ENCODE results near the gene TAS2R40. TPM values are rescaled to one million over a fixed set of nuclear protein-coding genes. Genes with fewer than 3 reads are reported as not detected.
A peak's percentile ranks its signal among the peaks of the same experiment; 100 is the strongest.

The TAS2R40 gene
- total RNA-seq, 2 donors from 2014 or later, result not detected

- Mint-ChIP-seq H3K27ac (no peak overlapping the region), H3K9me3 (no peaks in the 10 kb centered on the region), H3K36me3 (no peaks in the 10 kb centered on the region)
- no peak for ATAC-seq
- no peak for DNase-seq (ENCODE audit: low spot score in 2 of 2)
These were observed 5.7 kb upstream of the TAS2R40 start for GRCh38 chr7:143216151-143216550.

DNA sequence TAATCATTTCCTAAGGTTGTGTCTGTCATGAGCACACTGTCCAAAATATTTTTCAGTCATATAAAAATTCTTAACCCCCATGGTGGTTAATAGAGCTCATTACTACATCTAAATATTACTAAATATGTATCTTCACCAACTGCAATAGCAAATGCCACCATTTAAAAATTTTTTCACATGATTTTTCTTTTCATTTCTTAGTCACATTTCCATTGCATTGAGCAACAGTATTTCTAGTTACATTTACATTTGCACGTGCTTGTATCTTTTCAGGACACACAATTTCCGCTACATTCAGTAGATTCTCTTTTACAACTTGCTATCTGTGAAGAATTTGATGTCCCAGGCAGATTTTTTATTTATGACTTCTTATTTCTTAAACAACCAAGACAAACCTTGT, 5.2 kb upstream of the TAS2R40 start:
- H3K9me3 Mint-ChIP-seq, result no peaks in the 10 kb centered on the region
- no peaks in the 10 kb centered on the region for H3K36me3 Mint-ChIP-seq
- DNase-seq (ENCODE audit: low spot score in 2 of 2) (no peak), ATAC-seq (no peak)
- no peak overlapping the region for H3K27ac Mint-ChIP-seq

DNA sequence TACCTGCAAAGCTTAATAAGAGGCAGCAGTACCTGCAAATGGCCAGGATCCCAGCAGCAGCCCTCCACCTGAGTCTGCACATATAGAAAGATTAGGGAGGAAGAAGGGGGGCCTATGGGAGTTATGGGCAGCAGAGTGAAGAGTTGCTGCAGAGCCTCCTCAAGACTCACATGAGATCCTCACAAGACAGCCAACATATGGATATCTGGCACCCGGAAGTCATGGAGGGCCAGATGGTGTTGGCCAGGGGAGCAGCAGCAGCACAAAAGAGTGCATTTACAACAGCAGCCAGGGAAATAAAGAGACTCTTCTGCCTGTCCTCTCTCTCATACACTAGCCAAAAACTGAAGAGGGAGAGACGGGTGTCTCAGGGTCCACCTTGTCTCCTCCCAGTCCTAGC, 4.0 kb upstream of the TAS2R40 start:
- H3K9me3 Mint-ChIP-seq, result no peaks in the 10 kb centered on the region
- H3K27ac Mint-ChIP-seq, result no peak overlapping the region
- ATAC-seq, result no peak
- no peaks in the 10 kb centered on the region for H3K36me3 Mint-ChIP-seq
- DNase-seq (ENCODE audit: low spot score in 2 of 2), result no peak

DNA sequence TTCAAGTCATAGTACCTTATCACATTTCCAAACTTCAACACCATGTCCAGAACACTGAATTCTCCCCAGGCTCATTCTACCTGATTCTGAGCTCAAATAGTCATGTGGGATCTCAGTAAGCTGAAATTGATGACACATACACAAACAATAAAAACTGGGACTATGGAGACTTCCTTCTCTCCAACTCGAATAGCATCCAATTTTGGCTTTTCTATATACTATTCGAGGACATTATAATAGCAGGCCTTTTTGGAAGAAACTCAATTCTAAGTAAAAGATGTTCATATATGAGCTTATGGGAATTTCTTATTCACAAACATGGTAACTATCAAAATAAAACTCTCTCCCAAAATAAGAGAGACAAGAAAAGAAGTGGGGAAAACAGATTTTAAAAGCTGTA, 551 bp upstream of the TAS2R40 start:
- no peaks in the 10 kb centered on the region for H3K9me3 Mint-ChIP-seq
- no peak overlapping the region for H3K27ac Mint-ChIP-seq
- DNase-seq (ENCODE audit: low spot score in 2 of 2) (no peak), ATAC-seq (no peak)
- no peaks in the 10 kb centered on the region for H3K36me3 Mint-ChIP-seq

GRCh38 chr7:143222782-143223181, 945 bp downstream of the TAS2R40 start:
- H3K36me3 Mint-ChIP-seq, result no peaks in the 10 kb centered on the region
- H3K9me3 Mint-ChIP-seq, result no peaks in the 10 kb centered on the region
- DNase-seq (ENCODE audit: low spot score in 2 of 2) (no peak), ATAC-seq (no peak)
- H3K27ac Mint-ChIP-seq, result no peak overlapping the region

DNA sequence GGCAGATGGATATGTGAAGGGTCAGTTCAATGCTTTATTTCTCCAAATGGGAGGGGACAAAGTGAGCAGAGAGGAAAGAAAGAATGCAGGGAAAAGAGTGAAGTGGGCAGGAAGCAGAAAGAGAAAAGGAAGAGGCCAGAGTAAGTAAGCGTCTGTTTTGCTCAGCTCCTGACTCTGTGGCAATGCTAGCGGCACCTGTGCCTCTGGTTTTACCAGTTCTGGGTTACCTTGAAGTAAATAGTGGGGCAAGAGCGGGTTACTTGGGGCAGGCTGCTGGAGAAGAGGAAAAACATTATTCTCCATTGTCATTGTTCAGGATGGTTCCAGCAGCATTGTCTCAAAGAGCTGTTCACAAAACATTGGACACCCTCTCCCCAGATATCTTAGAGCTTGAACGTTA, 1.9 kb downstream of the TAS2R40 start:
- Mint-ChIP-seq H3K36me3 (no peaks in the 10 kb centered on the region), H3K27ac (peak overlapping the region in 1 of 2 donors; percentile 21), H3K9me3 (no peaks in the 10 kb centered on the region)
- DNase-seq (ENCODE audit: low spot score in 2 of 2) (no peak), ATAC-seq (no peak)

- no peak for DNase-seq (ENCODE audit: low spot score in 2 of 2)
- Mint-ChIP-seq H3K27ac (no peak overlapping the region), H3K36me3 (no peaks in the 10 kb centered on the region), H3K9me3 (no peaks in the 10 kb centered on the region)
- ATAC-seq, result no peak
These were observed 3.2 kb downstream of the TAS2R40 start for GRCh38 chr7:143225047-143225446.

DNA sequence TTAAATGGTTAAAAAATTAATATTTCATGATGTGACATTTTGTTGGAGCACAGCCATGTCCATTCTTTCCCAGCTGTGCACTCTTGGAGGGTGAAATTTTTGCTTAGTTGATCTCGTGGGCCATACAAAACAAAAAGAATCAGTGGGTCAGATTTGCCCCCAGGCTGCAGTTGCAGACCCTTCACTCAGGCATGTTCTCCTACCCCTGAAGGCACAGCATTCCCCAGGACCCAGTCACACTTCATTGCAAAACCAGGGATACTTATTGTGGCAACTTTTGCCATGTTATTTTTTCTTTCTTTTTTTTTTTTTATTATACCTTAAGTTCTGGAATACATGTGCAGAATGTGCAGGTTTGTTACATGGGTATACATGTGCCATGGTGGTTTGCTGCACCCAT, 6.0 kb downstream of the TAS2R40 start:
- no peak for DNase-seq (ENCODE audit: low spot score in 2 of 2)
- no peaks in the 10 kb centered on the region for H3K36me3 Mint-ChIP-seq
- no peak overlapping the region for H3K27ac Mint-ChIP-seq
- ATAC-seq, result no peak
- H3K9me3 Mint-ChIP-seq, result no peaks in the 10 kb centered on the region

- no peak for DNase-seq (ENCODE audit: low spot score in 2 of 2)
- H3K9me3 Mint-ChIP-seq, result no peaks in the 10 kb centered on the region
- H3K36me3 Mint-ChIP-seq, result no peaks in the 10 kb centered on the region
- H3K27ac Mint-ChIP-seq, result no peak overlapping the region
- ATAC-seq, result no peak
These were observed 7.4 kb downstream of the TAS2R40 start for GRCh38 chr7:143229054-143229790.

GRCh38 chr7:143230602-143231457, 9.0 kb downstream of the TAS2R40 start:
- ATAC-seq, result no peak
- peaks cover 0 to 6% of the 10 kb centered on the region in 2 donors for H3K36me3 Mint-ChIP-seq
- peaks cover 6 to 7% of the 10 kb centered on the region in 2 donors for H3K9me3 Mint-ChIP-seq
- H3K27ac Mint-ChIP-seq, result no peak overlapping the region
- DNase-seq (ENCODE audit: low spot score in 2 of 2), result no peak

- Mint-ChIP-seq H3K9me3 (peaks cover 22 to 23% of the 10 kb centered on the region in 2 donors), H3K27ac (no peak overlapping the region), H3K36me3 (peaks cover 16 to 22% of the 10 kb centered on the region in 2 donors)
- DNase-seq (ENCODE audit: low spot score in 2 of 2), result no peak
- no peak for ATAC-seq
These were observed 12.1 kb downstream of the TAS2R40 start for GRCh38 chr7:143233816-143234532.

DNA sequence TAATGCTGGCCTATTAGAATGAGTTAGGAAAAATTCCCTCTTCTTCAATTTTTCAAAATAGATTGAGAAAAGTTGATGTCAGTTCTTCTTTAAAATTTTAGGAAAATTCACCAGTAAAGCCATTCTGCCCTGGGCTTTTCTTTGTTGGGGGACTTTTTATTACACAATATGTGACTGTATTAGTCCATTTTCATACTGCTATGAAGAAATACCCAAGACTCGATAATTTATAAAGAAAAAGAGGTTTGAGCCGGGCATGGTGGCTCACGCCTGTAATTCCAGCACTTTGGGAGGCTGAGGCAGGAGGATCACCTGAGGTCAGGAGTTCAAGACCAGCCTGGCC, 12.7 kb downstream of the TAS2R40 start:
- Mint-ChIP-seq H3K27ac (no peak overlapping the region), H3K36me3 (peaks cover 16 to 22% of the 10 kb centered on the region in 2 donors), H3K9me3 (peaks cover 22 to 23% of the 10 kb centered on the region in 2 donors)
- no peak for ATAC-seq
- DNase-seq (ENCODE audit: low spot score in 2 of 2), result no peak

- H3K27ac Mint-ChIP-seq, result no peak overlapping the region
- DNase-seq (ENCODE audit: low spot score in 2 of 2) (no peak), ATAC-seq (no peak)
- H3K36me3 Mint-ChIP-seq, result peaks cover 16 to 22% of the 10 kb centered on the region in 2 donors
- peaks cover 22 to 23% of the 10 kb centered on the region in 2 donors for H3K9me3 Mint-ChIP-seq
These were observed 13.7 kb downstream of the TAS2R40 start for GRCh38 chr7:143235561-143235960.

- ATAC-seq (no peak), DNase-seq (ENCODE audit: low spot score in 2 of 2) (no peak)
- Mint-ChIP-seq H3K36me3 (peaks cover 16 to 22% of the 10 kb centered on the region in 2 donors), H3K9me3 (peaks cover 22 to 23% of the 10 kb centered on the region in 2 donors), H3K27ac (no peak overlapping the region)
These were observed 14.7 kb downstream of the TAS2R40 start for GRCh38 chr7:143236408-143236990.

- H3K27ac Mint-ChIP-seq, result no peak overlapping the region
- DNase-seq (ENCODE audit: low spot score in 2 of 2), result no peak
- H3K9me3 Mint-ChIP-seq, result peaks cover 22 to 23% of the 10 kb centered on the region in 2 donors
- H3K36me3 Mint-ChIP-seq, result peaks cover 16 to 22% of the 10 kb centered on the region in 2 donors
- no peak for ATAC-seq
These were observed 15.5 kb downstream of the TAS2R40 start for GRCh38 chr7:143237366-143237765.

GRCh38 chr7:143238289-143238980, 16.6 kb downstream of the TAS2R40 start:
- Mint-ChIP-seq H3K9me3 (peaks cover 22 to 23% of the 10 kb centered on the region in 2 donors), H3K27ac (no peak overlapping the region), H3K36me3 (peaks cover 16 to 22% of the 10 kb centered on the region in 2 donors)
- no peak for ATAC-seq
- no peak for DNase-seq (ENCODE audit: low spot score in 2 of 2)
